Spleen (tissue), 11 donors: ENCODE measurements around the gene MOGAT2. TPM values are rescaled to one million over a fixed set of nuclear protein-coding genes. Genes with fewer than 3 reads are reported as not detected.
A peak's percentile ranks its signal among the peaks of the same experiment; 100 is the strongest.

ENCODE experiments used
- DNase-seq: peaks from one replicate; pipeline ENCODE4 v3.0.0-alpha.2; 2020
- H3K27ac ChIP-seq, 8 donors: fragments of 200-600 bp; sonication (generic) in 7 of 8; 1 replicate in 4 of 8; 2 replicates in 4 of 8; pipeline versions ENCODE4 v1.5.0 to v1.8.0; 2016 to 2021; ENCODE audit warnings: inconsistent platforms in 4 of 8, mild to moderate bottlenecking in 4 of 8, moderate library complexity in 1 of 8
- H3K27me3 ChIP-seq, 7 donors: fragments of 200-600 bp; sonication (generic) in 6 of 7; replicated peaks in 1 of 7; 1 replicate in 4 of 7; 2 replicates in 3 of 7; pipeline versions ENCODE4 v1.5.0 to v1.8.0; 2016 to 2021; ENCODE audit warnings: inconsistent platforms in 3 of 7, mild to moderate bottlenecking in 1 of 7
- H3K36me3 ChIP-seq, 6 donors: fragments of 200-600 bp; sonication (generic) in 5 of 6; 1 replicate in 4 of 6; 2 replicates in 2 of 6; pipeline versions ENCODE4 v1.5.0 to v1.8.0; 2016 to 2021; ENCODE audit warnings: inconsistent platforms in 2 of 6
- H3K4me1 ChIP-seq, 6 donors: fragments of 200-600 bp; sonication (generic) in 5 of 6; 1 replicate in 3 of 6; 2 replicates in 3 of 6; pipeline versions ENCODE4 v1.5.0 to v1.8.0; 2016 to 2021; ENCODE audit warnings: inconsistent platforms in 3 of 6
- H3K4me3 ChIP-seq, 8 donors: fragments of 200-600 bp; sonication (generic) in 7 of 8; 1 replicate in 4 of 8; 2 replicates in 4 of 8; pipeline versions ENCODE4 v1.5.0 to v1.8.0; 2016 to 2021; ENCODE audit warnings: inconsistent platforms in 4 of 8, mild to moderate bottlenecking in 4 of 8, moderate library complexity in 2 of 8
- H3K9me3 ChIP-seq, 8 donors: fragments of 200-600 bp; sonication (generic) in 7 of 8; 1 replicate in 4 of 8; 2 replicates in 4 of 8; pipeline versions ENCODE4 v1.5.0 to v1.8.0; 2016 to 2021; ENCODE audit warnings: inconsistent platforms in 4 of 8
- POLR2A ChIP-seq, 3 donors: fragments of 450-650 bp; IDR thresholded peaks; one replicate each; pipeline ENCODE4 v1.5.1; 2017; ENCODE audit warnings: antibody characterized with exemption in 3 of 3, mild to moderate bottlenecking in 1 of 3
- POLR2AphosphoS5 ChIP-seq, 3 donors: sonication (generic); formaldehyde crosslinking; IDR thresholded peaks; one replicate each; pipeline ENCODE4 v1.5.1; 2017; ENCODE audit warnings: antibody characterized with exemption in 3 of 3
- WGBS, 5 donors: extraction: QIAGEN DNeasy Blood & Tissue Kit in 3 of 5; methylation state at CpG; one replicate each; pipeline versions ENCODE4 v1.1.5 to v1.1.7; 2013 to 2018; 5-methylcytosine and 5-hydroxymethylcytosine counted together
- intact Hi-C: fragments of 100-400 bp; cut with DNase I; formaldehyde crosslinking; loops from one replicate; pipeline ENCODE4 v1.15.0; 2023; ENCODE audit warnings: low total_unique reads
- polyA plus RNA-seq, 3 donors: library from polyadenylated mRNA; stranded (reverse); fragments of 200-250 nt; gene quantifications; one replicate each; pipeline ENCODE4 v1.2.1, GENCODE V29; 2013
- total RNA-seq, 7 donors: library from RNA; depleted of rRNA in 3 of 7; stranded (reverse); fragments of >200 nt in 3 of 7; fragmentation: NEBNext Ultra II Directional in 4 of 7; extraction: Animal tissue kit (Norgen Biotek cat#: 25700) in 4 of 7; gene quantifications; one replicate each; pipeline versions ENCODE4 v1.1.0 to v1.2.1, GENCODE V29; 2016 to 2021
- TF ChIP-seq, protein P1 (sequence below), 11 experiments: fragments of 200-600 bp in 7 of 11; fragments of 450-650 bp in 4 of 11; sonication (generic) in 4 of 11; IDR thresholded peaks in 8 of 11; conservative IDR thresholded peaks in 3 of 11; 1 replicate in 7 of 11; 2 replicates in 4 of 11; pipeline versions ENCODE4 v1.4.0 to v1.8.0; 2016 to 2021; ENCODE audit warnings: antibody characterized with exemption in 11 of 11, inconsistent platforms in 4 of 11, mild to moderate bottlenecking in 1 of 11
- donor health status: healthy with polysubstance abuse.
- donor health status: DM: no; HTN: no; CAD: no; lungs with moderate emphysema.
- donor health status: DM: no; HTN: no; CAD: no.
- donor health status: Bipolar disorder and iron deficiency.
- donor health status: healthy.
- donor health status: DM: no; HTN: no; CAD: no.
- donor health status: DM: yes; HTN: yes; CAD: no.

Gene MOGAT2
- total and polyA plus RNA-seq, 10 donors: 0.03 to 0.23 (median 0.21) TPM; not detected in 6

DNA sequence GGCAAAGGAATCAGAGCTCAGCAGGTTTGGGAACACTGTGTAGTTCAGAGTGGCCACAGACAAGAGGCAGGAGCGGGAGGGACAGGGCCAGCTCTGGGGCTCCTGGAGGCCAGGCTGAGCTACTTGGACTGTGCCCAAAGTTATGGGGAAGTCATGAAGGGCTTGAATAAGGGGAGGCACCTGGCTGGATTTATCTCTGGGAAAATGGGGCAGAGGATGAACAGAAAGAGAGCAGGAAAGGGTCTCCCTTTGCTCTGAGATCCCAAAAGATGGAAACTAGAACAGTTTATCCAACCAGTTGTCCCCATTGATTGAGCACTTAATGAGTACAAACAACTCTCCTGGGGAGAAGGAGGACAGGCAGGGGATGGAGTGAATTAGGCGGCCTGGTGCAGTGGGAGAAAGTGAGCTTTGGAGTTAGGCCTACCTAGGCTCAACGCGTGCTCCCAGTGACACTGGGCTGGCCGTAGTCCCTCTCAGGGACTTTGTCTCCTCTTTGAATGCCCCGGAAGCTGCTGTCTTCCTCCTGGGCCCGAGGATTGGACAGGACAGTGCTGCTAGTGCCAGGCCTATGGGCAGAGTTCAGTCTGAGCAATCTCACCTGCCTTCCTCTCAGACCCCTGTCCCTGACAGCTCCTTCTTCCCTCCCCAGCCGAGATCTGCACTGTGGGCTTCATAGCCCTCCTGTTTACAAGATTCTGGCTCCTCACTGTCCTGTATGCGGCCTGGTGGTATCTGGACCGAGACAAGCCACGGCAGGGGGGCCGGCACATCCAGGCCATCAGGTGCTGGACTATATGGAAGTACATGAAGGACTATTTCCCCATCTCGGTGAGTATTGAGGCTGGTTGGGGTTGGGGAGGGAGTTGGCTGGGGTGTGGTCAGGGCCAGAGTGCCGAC lies 2.0 kb downstream of the MOGAT2 start:
- Histone ChIP-seq H3K9me3 (no peaks in the 10 kb centered on the region), H3K4me3 (no peak overlapping the region), H3K4me1 (peaks cover 0 to 15% (median 2%) of the 10 kb centered on the region in 6 donors), H3K36me3 (no peaks in the 10 kb centered on the region), H3K27me3 (no peaks in the 10 kb centered on the region), H3K27ac (no peak overlapping the region)
- intact Hi-C loops: no loop called here
- WGBS, 5 donors: 90 to 93% (median 92%) methylated on average over 13 to 14 of the region's 14 CpGs
- TF ChIP-seq, protein P1, sequence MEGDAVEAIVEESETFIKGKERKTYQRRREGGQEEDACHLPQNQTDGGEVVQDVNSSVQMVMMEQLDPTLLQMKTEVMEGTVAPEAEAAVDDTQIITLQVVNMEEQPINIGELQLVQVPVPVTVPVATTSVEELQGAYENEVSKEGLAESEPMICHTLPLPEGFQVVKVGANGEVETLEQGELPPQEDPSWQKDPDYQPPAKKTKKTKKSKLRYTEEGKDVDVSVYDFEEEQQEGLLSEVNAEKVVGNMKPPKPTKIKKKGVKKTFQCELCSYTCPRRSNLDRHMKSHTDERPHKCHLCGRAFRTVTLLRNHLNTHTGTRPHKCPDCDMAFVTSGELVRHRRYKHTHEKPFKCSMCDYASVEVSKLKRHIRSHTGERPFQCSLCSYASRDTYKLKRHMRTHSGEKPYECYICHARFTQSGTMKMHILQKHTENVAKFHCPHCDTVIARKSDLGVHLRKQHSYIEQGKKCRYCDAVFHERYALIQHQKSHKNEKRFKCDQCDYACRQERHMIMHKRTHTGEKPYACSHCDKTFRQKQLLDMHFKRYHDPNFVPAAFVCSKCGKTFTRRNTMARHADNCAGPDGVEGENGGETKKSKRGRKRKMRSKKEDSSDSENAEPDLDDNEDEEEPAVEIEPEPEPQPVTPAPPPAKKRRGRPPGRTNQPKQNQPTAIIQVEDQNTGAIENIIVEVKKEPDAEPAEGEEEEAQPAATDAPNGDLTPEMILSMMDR (IDR thresholded peaks at IDR 0.05 in 8 of 11, conservative IDR thresholded peaks at IDR 0.05 in 3 of 11): no peak
- peak; percentile 31 for DNase-seq

GRCh38 chr11:75720639-75721038 lies 3.0 kb downstream of the MOGAT2 start:
- H3K4me1 ChIP-seq: peaks cover 0 to 15% (median 2%) of the 10 kb centered on the region in 6 donors
- H3K4me3 ChIP-seq: no peak overlapping the region
- no peaks in the 10 kb centered on the region for H3K9me3 ChIP-seq
- 93 to 99% (median 96%) methylated on average over 6 of the region's 6 CpGs for WGBS, 5 donors
- no peaks in the 10 kb centered on the region for H3K27me3 ChIP-seq
- H3K27ac ChIP-seq: no peak overlapping the region
- TF ChIP-seq, protein P1 (IDR thresholded peaks at IDR 0.05 in 8 of 11, conservative IDR thresholded peaks at IDR 0.05 in 3 of 11): no peak
- TF ChIP-seq POLR2A (IDR thresholded peaks at IDR 0.05) (no peak), POLR2AphosphoS5 (IDR thresholded peaks at IDR 0.05) (no peak)
- intact Hi-C loops: no loop called here
- DNase-seq: peak; percentile 24
- H3K36me3 ChIP-seq: no peaks in the 10 kb centered on the region

GRCh38 chr11:75721852-75722668 lies 4.4 kb downstream of the MOGAT2 start:
- intact Hi-C loops: no loop called here

More at GRCh38 chr11:75721852-75722668, 4.4 kb downstream of the MOGAT2 start:
- Histone ChIP-seq H3K36me3 (no peaks in the 10 kb centered on the region), H3K9me3 (no peaks in the 10 kb centered on the region), H3K4me3 (no peak overlapping the region), H3K27ac (no peak overlapping the region), H3K4me1 (peaks cover 0 to 15% (median 2%) of the 10 kb centered on the region in 6 donors), H3K27me3 (no peaks in the 10 kb centered on the region)
- no peak for DNase-seq
- TF ChIP-seq POLR2A (IDR thresholded peaks at IDR 0.05) (no peak), POLR2AphosphoS5 (IDR thresholded peaks at IDR 0.05) (no peak)
- TF ChIP-seq, protein P1 (IDR thresholded peaks at IDR 0.05 in 8 of 11, conservative IDR thresholded peaks at IDR 0.05 in 3 of 11): no peak
- 70 to 79% (median 72%) methylated on average over 14 of the region's 14 CpGs for WGBS, 5 donors
